IMR-90 (cell line): Measurements from ENCODE around the gene DAB1. TPM values are rescaled to one million over a fixed set of nuclear protein-coding genes. Genes with fewer than 3 reads are reported as not detected.

Experiments
- ATAC-seq: fragments of 200-7000 bp; cut with Tn5 transposase; 2 replicates; pipeline ENCODE4 v1.9.1; 2020; ENCODE audit warnings: low read depth, mild to moderate bottlenecking, moderate library complexity
- BruUV-seq: library from RNA; stranded (reverse); fragments of 400-500 nt; replicated peaks from 2 replicates; lab custom pipeline; 2021; lab: Mats Ljungman, UMichigan
- CTCF ChIA-PET: fragments of 300-600 bp; formaldehyde crosslinking; extraction: SDS; loops from one replicate; lab custom pipeline; 2021; ENCODE audit warnings: antibody characterized with exemption; lab: Yijun Ruan, JAX
- POLR2A ChIA-PET: fragments of 300-600 bp; sonication (Branson Sonifier 250); formaldehyde crosslinking; loops from one replicate; lab custom pipeline; 2022; ENCODE audit warnings: antibody characterized with exemption; ENCODE audit not compliant: unreplicated experiment; lab: Charles Lee
- DNase-seq: peaks from one replicate; pipeline ENCODE4 v3.0.0; 2013
- H2AFZ ChIP-seq: replicated peaks from 2 replicates; pipeline ENCODE3; 2013; ENCODE audit warnings: low read length, mild to moderate bottlenecking; ENCODE audit not compliant: poor library complexity
- H2AK5ac ChIP-seq: 2 replicates; pipeline ENCODE4 v1.6.1; 2013; ENCODE audit warnings: low read depth, low read length, inconsistent platforms
- H2AK9ac ChIP-seq: replicated peaks from 2 replicates; pipeline ENCODE3; 2013; ENCODE audit warnings: mild to moderate bottlenecking, low read depth, low read length, moderate library complexity; ENCODE audit not compliant: poor library complexity
- H2BK120ac ChIP-seq: 2 replicates; pipeline ENCODE4 v1.6.1; 2013; ENCODE audit warnings: low read depth, low read length, inconsistent platforms
- H2BK15ac ChIP-seq: 3 replicates; pipeline ENCODE4 v1.6.1; 2013; ENCODE audit warnings: low read depth, low read length, inconsistent platforms
- H2BK20ac ChIP-seq: 2 replicates; pipeline ENCODE4 v1.6.1; 2013; ENCODE audit warnings: low read depth, mild to moderate bottlenecking, inconsistent platforms, low read length, moderate library complexity
- H2BK5ac ChIP-seq: 2 replicates; pipeline ENCODE4 v1.6.1; 2013; ENCODE audit warnings: mild to moderate bottlenecking, low read depth, low read length, inconsistent platforms; ENCODE audit not compliant: poor library complexity, severe bottlenecking
- H3K14ac ChIP-seq: replicated peaks from 2 replicates; pipeline ENCODE4 v1.6.1; 2013; ENCODE audit warnings: low read depth, low read length, inconsistent platforms
- H3K18ac ChIP-seq: 2 replicates; pipeline ENCODE4 v1.6.1; 2013; ENCODE audit warnings: low read depth, low read length, control low read depth
- H3K23ac ChIP-seq: 2 replicates; pipeline ENCODE4 v1.6.1; 2013; ENCODE audit warnings: low read depth, low read length, inconsistent platforms
- H3K27ac ChIP-seq: 2 replicates; pipeline ENCODE4 v1.5.1; 2013; ENCODE audit warnings: mild to moderate bottlenecking, control low read depth, low read length; ENCODE audit not compliant: insufficient read depth
- H3K27me3 ChIP-seq: 2 replicates; pipeline ENCODE4 v1.6.1; 2013; ENCODE audit warnings: low read length; ENCODE audit not compliant: control insufficient read depth, insufficient read depth
- H3K36me3 ChIP-seq: 2 replicates; pipeline ENCODE4 v1.6.1; 2013; ENCODE audit warnings: low read length, mixed read lengths; ENCODE audit not compliant: control insufficient read depth, insufficient read depth
- H3K4ac ChIP-seq: 2 replicates; pipeline ENCODE4 v1.6.1; 2013; ENCODE audit warnings: low read depth, low read length, inconsistent platforms
- H3K4me1 ChIP-seq: 2 replicates; pipeline ENCODE4 v1.6.1; 2013; ENCODE audit warnings: low read length, mixed read lengths; ENCODE audit not compliant: control insufficient read depth, insufficient read depth
- H3K4me2 ChIP-seq: 2 replicates; pipeline ENCODE4 v1.6.1; 2013; ENCODE audit warnings: low read depth, mild to moderate bottlenecking, control low read depth, low read length, moderate library complexity
- H3K4me3 ChIP-seq: 2 replicates; pipeline ENCODE4 v1.5.1; 2013; ENCODE audit warnings: low read depth, mild to moderate bottlenecking, control low read depth, low read length, moderate library complexity; ENCODE audit not compliant: insufficient read depth
- H3K56ac ChIP-seq: 2 replicates; pipeline ENCODE4 v1.6.1; 2013; ENCODE audit warnings: low read length, inconsistent platforms; ENCODE audit not compliant: insufficient read depth; ENCODE audit errors: extremely low read depth
- H3K79me1 ChIP-seq, 2 experiments: 2 replicates each; pipeline ENCODE4 v1.6.1; 2013; ENCODE audit warnings: low read length in 2 of 2, inconsistent platforms in 1 of 2, low read depth in 1 of 2
- H3K9ac ChIP-seq: 2 replicates; pipeline ENCODE4 v1.6.1; 2013; ENCODE audit warnings: low read depth, low read length, control low read depth
- H3K9me1 ChIP-seq: 2 replicates; pipeline ENCODE4 v1.6.1; 2013; ENCODE audit warnings: low read length, inconsistent platforms; ENCODE audit not compliant: insufficient read depth
- H3K9me3 ChIP-seq: 2 replicates; pipeline ENCODE4 v1.6.1; 2013; ENCODE audit warnings: low read length; ENCODE audit not compliant: control insufficient read depth, insufficient read depth
- H4K20me1 ChIP-seq: 2 replicates; pipeline ENCODE4 v1.6.1; 2013; ENCODE audit warnings: low read length, inconsistent platforms; ENCODE audit not compliant: insufficient read depth
- H4K5ac ChIP-seq: 2 replicates; pipeline ENCODE4 v1.6.1; 2013; ENCODE audit warnings: mild to moderate bottlenecking, low read depth, low read length, control low read depth
- H4K8ac ChIP-seq, 2 experiments: 2 replicates each; pipeline ENCODE4 v1.6.1; 2013; ENCODE audit warnings: low read depth in 2 of 2, low read length in 2 of 2, control low read depth in 1 of 2, inconsistent platforms in 1 of 2
- H4K91ac ChIP-seq: 2 replicates; pipeline ENCODE4 v1.6.1; 2013; ENCODE audit warnings: low read depth, low read length, inconsistent platforms; ENCODE audit not compliant: insufficient read depth
- CHD1 ChIP-seq: IDR thresholded peaks from 2 replicates; pipeline ENCODE4 v1.6.1; 2012; ENCODE audit warnings: low read depth, low read length, improper control_type of control experiment
- MAZ ChIP-seq: IDR thresholded peaks from 2 replicates; pipeline ENCODE4 v1.6.1; 2012; ENCODE audit warnings: low read depth, mild to moderate bottlenecking, low read length, improper control_type of control experiment, moderate library complexity, borderline replicate concordance
- NFE2L2 ChIP-seq: fragments of 150-350 bp; IDR thresholded peaks from 2 replicates; pipeline ENCODE4 v1.6.1; 2016; ENCODE audit warnings: low read depth, mild to moderate bottlenecking, low read length
- POLR2A ChIP-seq: IDR thresholded peaks from 2 replicates; pipeline ENCODE4 v1.6.1; 2012; ENCODE audit warnings: mild to moderate bottlenecking, low read depth, low read length
- USF2 ChIP-seq: fragments of 150-350 bp; IDR thresholded peaks from 2 replicates; pipeline ENCODE4 v1.6.1; 2017; ENCODE audit warnings: mild to moderate bottlenecking, antibody characterized with exemption, low read length, low read depth
- WGBS, 2 experiments: methylation state at CpG; one replicate each; pipeline versions ENCODE4 v1.1.5 to v1.1.7; 2013; ENCODE audit warnings: missing lambda C conversion rate in 2 of 2; ENCODE audit not compliant: insufficient read length in 1 of 2; ENCODE audit errors: extremely low coverage in 2 of 2; 5-methylcytosine and 5-hydroxymethylcytosine counted together
- dilution Hi-C: fragments of 300-500 bp; cut with HindIII; formaldehyde crosslinking; loops from one replicate; pipeline ENCODE4 v1.14.3; 2018; ENCODE audit warnings: low sequenced_read_pairs; ENCODE audit not compliant: unreplicated experiment
- in situ Hi-C: fragments of 300-500 bp; cut with MboI; formaldehyde crosslinking; loops from 3 replicates; pipeline ENCODE4 v1.14.3; 2019; ENCODE audit warnings: low sequenced_read_pairs, inconsistent platforms, mixed read lengths
- intact Hi-C: fragments of 100-400 bp; cut with micrococcal nuclease; formaldehyde crosslinking; loops from 2 replicates; pipeline ENCODE4 v1.10.0; 2022
- polyA plus RNA-seq, 3 experiments: library from polyadenylated mRNA; depleted of rRNA; stranded (reverse); fragments of >200 nt; gene quantifications; 2 replicates each; pipeline ENCODE4 v1.2.3, GENCODE V29; 2012; ENCODE audit warnings: low replicate concordance in 1 of 3
- total RNA-seq: library from RNA; depleted of rRNA; stranded (reverse); fragments of >200 nt; gene quantifications from 2 replicates; pipeline ENCODE4 v1.2.3, GENCODE V29; 2012
- TF ChIP-seq, protein P1 (sequence below): fragments of 150-350 bp; IDR thresholded peaks from 2 replicates; pipeline ENCODE4 v1.6.1; 2016; ENCODE audit warnings: low read depth, mild to moderate bottlenecking, low read length, moderate library complexity, borderline replicate concordance

DAB1 gene
- total and polyA plus RNA-seq, 2 of the 4 experiments (the other 2 are of a cell fraction): 0.18 to 0.41 TPM

DNA sequence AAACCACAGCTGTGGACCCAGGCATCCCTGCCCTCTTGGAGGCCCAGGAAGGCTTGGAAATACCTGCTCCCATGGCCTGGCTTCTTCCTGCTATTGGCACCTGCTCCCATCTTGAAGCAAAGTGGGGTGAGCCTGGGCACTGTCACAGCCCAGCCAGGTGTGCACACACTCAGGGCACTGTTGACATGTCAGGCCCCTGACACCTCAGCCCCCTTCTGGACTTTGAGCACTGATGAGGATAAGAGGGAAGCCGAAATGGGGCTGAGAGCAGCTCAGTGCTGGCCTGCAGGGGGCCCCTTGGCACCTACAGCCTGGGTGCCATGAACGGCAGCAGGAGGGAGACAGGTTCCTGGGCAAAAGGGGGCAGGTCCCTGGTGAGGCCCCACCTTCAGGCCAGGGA lies 55.9 kb downstream of the DAB1 start:
- dilution Hi-C loops: no loop called here

More for the DNA sequence above, 55.9 kb downstream of the DAB1 start:
- H2BK15ac ChIP-seq: no peak overlapping the region
- H3K36me3 ChIP-seq: no peaks in the 10 kb centered on the region
- H4K8ac ChIP-seq: no peak overlapping the region
- H2AK9ac ChIP-seq: no peak overlapping the region
- no CpG with 5 or more reads among the region's 2 CpGs for WGBS, 2 experiments
- no peak overlapping the region for H2BK120ac ChIP-seq
- ATAC-seq (no peak), DNase-seq (no peak)
- no peaks in the 10 kb centered on the region for H3K9me1 ChIP-seq
- no peak overlapping the region for H3K4me3 ChIP-seq
- in situ Hi-C loops (no loop called here), intact Hi-C loops (no loop called here)
- no peaks in the 10 kb centered on the region; the same call in 1 of the 2 replicates for H3K4me1 ChIP-seq
- no TSS peak for BruUV-seq
- POLR2A ChIA-PET: no interaction called here
- no peak overlapping the region for H3K9ac ChIP-seq
- H3K4ac ChIP-seq: no peak overlapping the region
- no peak overlapping the region for H2AK5ac ChIP-seq
- no peak overlapping the region for H2BK5ac ChIP-seq
- TF ChIP-seq, protein P1, sequence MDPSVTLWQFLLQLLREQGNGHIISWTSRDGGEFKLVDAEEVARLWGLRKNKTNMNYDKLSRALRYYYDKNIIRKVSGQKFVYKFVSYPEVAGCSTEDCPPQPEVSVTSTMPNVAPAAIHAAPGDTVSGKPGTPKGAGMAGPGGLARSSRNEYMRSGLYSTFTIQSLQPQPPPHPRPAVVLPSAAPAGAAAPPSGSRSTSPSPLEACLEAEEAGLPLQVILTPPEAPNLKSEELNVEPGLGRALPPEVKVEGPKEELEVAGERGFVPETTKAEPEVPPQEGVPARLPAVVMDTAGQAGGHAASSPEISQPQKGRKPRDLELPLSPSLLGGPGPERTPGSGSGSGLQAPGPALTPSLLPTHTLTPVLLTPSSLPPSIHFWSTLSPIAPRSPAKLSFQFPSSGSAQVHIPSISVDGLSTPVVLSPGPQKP: no peak
- TF ChIP-seq POLR2A (no peak), MAZ (no peak), NFE2L2 (no peak), USF2 (no peak), CHD1 (no peak)
- H3K4me2 ChIP-seq: no peak overlapping the region
- H3K27ac ChIP-seq: no peak overlapping the region
- no peak overlapping the region for H2AFZ ChIP-seq
- CTCF ChIA-PET: no interaction called here
- no peaks in the 10 kb centered on the region for H3K79me1 ChIP-seq
- H3K18ac ChIP-seq: no peak overlapping the region
- no peak overlapping the region for H4K5ac ChIP-seq
- H4K20me1 ChIP-seq: no peaks in the 10 kb centered on the region
- H4K91ac ChIP-seq: no peak overlapping the region
- H3K27me3 ChIP-seq: no peaks in the 10 kb centered on the region
- no peak overlapping the region for H2BK20ac ChIP-seq
- H3K23ac ChIP-seq: no peak overlapping the region
- no peak overlapping the region for H3K14ac ChIP-seq
- no peaks in the 10 kb centered on the region for H3K9me3 ChIP-seq
- no peak overlapping the region for H3K56ac ChIP-seq
